ENCODE results near the gene NFIX.

NFIX gene

GRCh38 chr19:13100031-13100588 is 104.8 kb downstream of the NFIX start:
- DNase-seq (ENCODE audit: insufficient read length, low spot score) (peak; percentile 80), FAIRE-seq (peak; percentile 96)

GRCh38 chr19:13100841-13101589 is 105.7 kb downstream of the NFIX start:
- no peak for DNase-seq (ENCODE audit: insufficient read length, low spot score)
- FAIRE-seq = no peak

DNA sequence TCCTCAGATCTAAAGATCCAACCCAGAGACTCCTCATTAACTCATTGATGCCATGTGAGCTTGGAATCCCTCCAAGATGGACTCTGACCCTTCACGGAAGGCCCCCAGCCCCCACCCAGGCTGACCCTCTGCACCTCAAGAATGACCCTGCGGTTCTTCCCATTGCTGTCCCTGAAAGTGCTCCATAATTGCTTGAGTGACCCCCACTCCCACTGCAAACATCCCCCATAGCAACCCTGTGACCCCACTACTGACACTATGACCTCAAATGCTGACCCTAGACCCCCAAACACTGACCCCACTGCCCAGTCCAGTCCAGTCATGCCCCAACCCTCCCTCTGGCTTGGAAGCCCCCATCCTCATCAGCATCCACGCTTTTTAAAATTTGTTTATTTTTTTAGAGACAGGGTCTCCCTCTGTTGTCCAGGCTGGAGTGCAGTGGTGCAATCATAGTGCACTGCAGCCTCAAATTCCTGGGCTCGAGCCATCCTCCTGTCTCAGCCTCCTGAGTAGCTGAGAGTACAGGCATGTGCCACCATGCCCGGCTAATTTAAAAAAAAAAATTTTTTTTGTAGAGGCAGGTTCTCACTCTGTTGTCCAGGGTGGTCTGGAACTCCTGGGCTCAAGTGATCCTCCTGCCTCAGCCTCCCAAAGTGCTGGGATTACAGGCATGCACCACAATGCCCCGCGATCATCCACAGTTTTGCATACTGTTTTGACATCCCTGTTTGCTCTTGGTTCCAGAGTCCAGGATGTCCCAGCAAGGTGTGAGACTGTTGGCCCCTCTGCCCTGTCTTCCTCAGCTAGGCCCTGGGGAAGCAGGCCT is 106.5 kb downstream of the NFIX start:
- FAIRE-seq = no peak
- no peak for DNase-seq (ENCODE audit: insufficient read length, low spot score)

GRCh38 chr19:13102416-13102665 is 107.1 kb downstream of the NFIX start:
- DNase-seq (ENCODE audit: insufficient read length, low spot score) = no peak
- FAIRE-seq = peak; percentile 75

- peak; percentile 97 for FAIRE-seq
Observed at GRCh38 chr19:13102666-13103580, 107.6 kb downstream of the NFIX start, which contains the start of gene LYL1. Gene LYL1 (minus strand): TSS chr19:13102858. CDS start chr19:13101171, 1,687 bp downstream.

DNA sequence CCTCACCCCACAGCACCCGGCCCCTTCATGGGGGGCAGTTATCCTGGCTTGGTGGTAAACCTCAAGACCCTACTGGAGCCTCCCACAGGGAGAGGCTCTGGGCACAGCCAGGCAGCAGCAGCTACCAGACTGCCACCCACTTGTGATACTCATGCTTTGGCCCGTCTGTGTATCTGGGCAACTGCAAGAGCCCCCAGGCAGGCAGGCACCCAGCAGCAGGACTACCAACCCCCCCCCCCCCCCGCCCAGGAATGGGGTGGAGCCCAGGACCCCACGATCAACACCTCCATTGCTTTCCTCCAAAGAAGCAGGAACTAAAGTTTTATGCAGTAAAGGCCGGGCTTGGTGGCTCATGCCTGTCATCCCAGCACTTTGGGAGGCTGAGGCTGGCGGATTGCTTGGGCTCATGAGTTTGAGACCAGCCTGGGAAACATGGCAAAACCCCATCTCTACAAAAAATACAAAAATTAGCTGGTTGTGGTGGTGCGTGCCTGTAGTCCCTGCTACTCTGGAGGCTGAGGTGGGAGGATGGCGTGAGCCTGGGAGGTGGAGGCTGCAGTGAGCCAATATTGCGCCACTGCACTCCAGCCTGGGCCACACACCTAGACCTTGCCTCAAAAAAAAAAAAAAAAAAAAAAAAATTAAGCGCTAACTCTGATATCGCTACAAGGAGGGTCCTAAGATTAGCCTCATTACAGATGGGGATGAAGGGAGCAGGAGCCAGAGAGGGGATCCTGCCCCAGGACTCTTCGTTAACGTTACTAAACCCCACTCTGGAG is 108.5 kb downstream of the NFIX start:
- FAIRE-seq (peak; percentile 26), DNase-seq (ENCODE audit: insufficient read length, low spot score) (no peak)

More at GRCh38 chr19:13102666-13103580, 107.6 kb downstream of the NFIX start, which contains the start of gene LYL1:
- DNase-seq (ENCODE audit: insufficient read length, low spot score) = no peak

GRCh38 chr19:13104360-13104847 is 109.1 kb downstream of the NFIX start:
- FAIRE-seq = peak; percentile 87
- DNase-seq (ENCODE audit: insufficient read length, low spot score) = no peak

DNA sequence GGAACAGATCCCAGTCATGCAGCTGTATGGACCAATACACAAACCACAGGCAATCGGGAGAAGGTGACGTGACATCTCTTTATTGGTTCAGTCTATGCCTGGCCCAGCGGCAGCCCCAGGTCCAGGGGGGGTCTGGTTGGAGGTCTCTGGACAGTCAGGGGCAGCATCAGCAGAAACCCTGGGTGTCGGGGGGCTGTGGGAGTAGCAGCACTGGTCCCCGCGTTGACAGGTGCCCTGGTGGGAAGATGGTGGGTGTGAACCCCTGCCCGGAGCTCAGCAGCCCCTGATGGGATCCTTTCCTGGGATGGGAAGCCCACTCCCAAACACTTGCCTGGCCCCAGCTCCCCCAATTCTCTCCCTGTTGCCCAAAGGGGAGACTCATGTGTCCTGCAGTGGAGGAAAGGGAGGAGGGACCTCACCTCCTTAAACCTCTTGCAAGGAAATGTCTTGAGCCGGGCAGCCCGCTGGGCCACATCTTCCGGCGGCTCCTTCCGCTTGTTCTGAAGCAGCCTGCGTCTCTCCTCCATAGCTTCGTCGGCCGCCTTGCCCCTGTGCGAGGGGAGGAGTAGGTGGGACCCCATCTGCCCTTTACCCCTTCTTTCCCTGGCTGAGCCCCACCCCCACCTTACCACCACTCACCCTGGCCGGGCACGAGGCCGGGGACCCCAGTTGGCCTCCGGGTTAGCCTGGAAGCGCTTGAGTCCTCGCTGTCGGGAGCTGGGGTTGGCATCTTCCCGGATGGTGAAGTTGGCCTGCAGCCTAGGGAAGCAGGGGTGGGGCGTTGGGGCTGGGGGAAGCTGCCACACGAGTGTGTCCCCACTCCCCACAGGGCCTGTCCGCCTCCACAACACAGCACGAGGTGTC is 109.8 kb downstream of the NFIX start:
- FAIRE-seq (peak; percentile 84), DNase-seq (ENCODE audit: insufficient read length, low spot score) (no peak)

GRCh38 chr19:13109361-13110098 is 114.3 kb downstream of the NFIX start:
- FAIRE-seq (no peak), DNase-seq (ENCODE audit: insufficient read length, low spot score) (no peak)

GRCh38 chr19:13110099-13110610 is 114.9 kb downstream of the NFIX start:
- FAIRE-seq (no peak), DNase-seq (ENCODE audit: insufficient read length, low spot score) (no peak)

- FAIRE-seq = no peak
- no peak for DNase-seq (ENCODE audit: insufficient read length, low spot score)
Observed at GRCh38 chr19:13112555-13112954, 117.3 kb downstream of the NFIX start.

DNA sequence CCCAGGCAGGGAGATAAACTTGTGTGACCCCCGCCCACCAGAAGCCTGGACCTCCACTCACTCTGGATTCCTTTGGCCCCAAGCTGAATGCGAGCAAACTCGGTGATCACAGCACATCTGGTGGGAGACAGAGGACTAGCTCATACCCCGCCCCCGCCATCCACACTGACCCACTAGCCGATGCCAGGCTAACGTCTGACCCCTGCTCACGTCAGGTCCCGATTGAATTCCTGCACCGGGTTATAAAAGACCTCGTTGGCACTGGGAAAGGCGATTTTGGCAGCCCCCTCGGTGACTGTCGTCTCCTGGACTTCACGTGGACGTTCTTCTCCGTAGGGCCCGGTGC is 120.6 kb downstream of the NFIX start:
- DNase-seq (ENCODE audit: insufficient read length, low spot score) (no peak), FAIRE-seq (no peak)

DNA sequence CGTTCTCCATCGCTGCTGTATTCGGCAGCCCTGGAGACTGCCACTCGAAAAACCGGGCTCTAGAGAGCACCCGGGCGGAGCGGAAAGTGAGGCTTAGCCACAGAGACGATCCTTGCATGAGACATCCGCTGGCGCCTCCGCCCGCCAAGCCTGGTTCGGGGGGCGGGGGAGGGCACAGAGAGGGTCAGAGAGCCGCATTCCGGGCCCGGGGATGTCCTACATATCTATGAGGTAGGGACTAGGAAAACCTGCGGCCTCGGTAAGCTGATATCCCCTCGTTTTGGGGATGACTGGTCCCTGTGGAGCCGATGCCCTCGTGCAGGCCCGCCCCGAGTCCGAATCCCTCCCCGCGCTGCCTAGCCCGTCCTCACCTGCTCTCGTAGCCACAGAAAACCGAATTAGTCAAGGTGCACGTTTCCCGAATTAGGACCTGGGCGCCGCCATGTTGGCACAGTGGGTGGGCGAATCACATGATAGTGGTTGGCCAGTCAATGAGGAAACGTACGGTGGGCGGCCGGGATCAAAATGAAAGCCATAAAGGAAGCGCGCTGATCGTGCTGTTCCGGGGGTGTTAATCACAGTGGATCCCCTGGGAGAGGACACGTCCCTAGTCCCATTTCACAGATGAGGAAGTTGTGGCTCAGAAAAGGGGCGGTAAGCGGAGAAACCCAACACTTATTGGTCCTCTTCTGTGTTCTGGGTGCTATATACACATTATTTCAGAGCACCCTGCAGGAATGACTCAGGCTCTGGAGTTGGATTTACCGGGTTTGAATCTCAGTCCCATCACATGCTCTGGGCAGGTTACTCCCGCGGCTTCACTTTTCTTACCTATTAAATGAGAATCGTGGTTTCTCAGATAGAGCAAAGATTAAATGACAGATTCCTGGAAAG is 121.3 kb downstream of the NFIX start, which contains the start of gene TRMT1:
Gene TRMT1 (minus strand): TSS at position 459 of the 894 bp plus-strand sequence. CDS start 341 bp downstream, at position 118.
- DNase-seq (ENCODE audit: insufficient read length, low spot score) (peak; percentile 95), FAIRE-seq (peak; percentile 92)

- FAIRE-seq (no peak), DNase-seq (ENCODE audit: insufficient read length, low spot score) (no peak)
Observed at GRCh38 chr19:13117176-13117771, 122.0 kb downstream of the NFIX start.

GRCh38 chr19:13117772-13118423 is 122.6 kb downstream of the NFIX start, which contains the start of gene NACC1:
Gene NACC1 (plus strand): TSS chr19:13118264. CDS start chr19:13135208, 16,944 bp downstream.
- peak; percentile 99 for DNase-seq (ENCODE audit: insufficient read length, low spot score)
- peak; percentile 83 for FAIRE-seq

All from GM19239 (cell line).